Measurements from ENCODE around the gene DDX49.
"Not testable (repeated sequence)": the region's sequence is repeated elsewhere in the genome, so short reads cannot be mapped to it uniquely, and the experiment has no call there.

The DDX49 gene

GRCh38 chr19:18895038-18895823, 24.3 kb upstream of the DDX49 start:
- no peak for DNase-seq (ENCODE audit: extremely low read depth in 1 of 2, low read depth in 1 of 2)

- DNase-seq (ENCODE audit: extremely low read depth in 1 of 2, low read depth in 1 of 2), result no peak
Observed at GRCh38 chr19:18895824-18896341, 23.6 kb upstream of the DDX49 start, which contains the start of gene CERS1. Gene CERS1, minus strand, starts transcription at chr19:18896158. Its CDS starts 86 bp downstream, at chr19:18896072.

GRCh38 chr19:18896421-18896841, 23.1 kb upstream of the DDX49 start:
- DNase-seq (ENCODE audit: extremely low read depth in 1 of 2, low read depth in 1 of 2), result no peak

GRCh38 chr19:18897094-18898029, 22.2 kb upstream of the DDX49 start:
- no peak for DNase-seq (ENCODE audit: extremely low read depth in 1 of 2, low read depth in 1 of 2)

- DNase-seq (ENCODE audit: extremely low read depth in 1 of 2, low read depth in 1 of 2), result no peak
Observed at GRCh38 chr19:18898081-18898606, 21.4 kb upstream of the DDX49 start.

- DNase-seq (ENCODE audit: extremely low read depth in 1 of 2, low read depth in 1 of 2), result no peak
Observed at GRCh38 chr19:18898607-18899408, 20.7 kb upstream of the DDX49 start.

GRCh38 chr19:18899624-18900560, 19.6 kb upstream of the DDX49 start:
- no peak for DNase-seq (ENCODE audit: extremely low read depth in 1 of 2, low read depth in 1 of 2)

GRCh38 chr19:18900700-18901481, 18.6 kb upstream of the DDX49 start:
- no peak for DNase-seq (ENCODE audit: extremely low read depth in 1 of 2, low read depth in 1 of 2)

GRCh38 chr19:18901491-18901890, 18.0 kb upstream of the DDX49 start:
- DNase-seq (ENCODE audit: extremely low read depth in 1 of 2, low read depth in 1 of 2), result no peak

GRCh38 chr19:18902519-18902918, 17.0 kb upstream of the DDX49 start:
- DNase-seq (ENCODE audit: extremely low read depth in 1 of 2, low read depth in 1 of 2), result not testable (repeated sequence)

GRCh38 chr19:18903156-18904037, 16.1 kb upstream of the DDX49 start:
- DNase-seq (ENCODE audit: extremely low read depth in 1 of 2, low read depth in 1 of 2), result no peak

GRCh38 chr19:18904334-18905057, 15.0 kb upstream of the DDX49 start:
- DNase-seq (ENCODE audit: extremely low read depth in 1 of 2, low read depth in 1 of 2), result no peak

GRCh38 chr19:18905058-18905456, 14.5 kb upstream of the DDX49 start:
- no peak for DNase-seq (ENCODE audit: extremely low read depth in 1 of 2, low read depth in 1 of 2)

- no peak for DNase-seq (ENCODE audit: extremely low read depth in 1 of 2, low read depth in 1 of 2)
Observed at GRCh38 chr19:18905513-18906236, 13.8 kb upstream of the DDX49 start.

GRCh38 chr19:18906605-18907519, 12.7 kb upstream of the DDX49 start:
- DNase-seq (ENCODE audit: extremely low read depth in 1 of 2, low read depth in 1 of 2), result no peak
